GM12872 (cell line): ENCODE measurements around the gene NTN3.

Experiments used
- CTCF ChIP-seq: IDR thresholded peaks from 3 replicates; pipeline ENCODE4 v1.5.1; 2011; ENCODE audit warnings: low read depth, mild to moderate bottlenecking, low read length, moderate library complexity; ENCODE audit not compliant: insufficient read depth

The NTN3 gene

GRCh38 chr16:2464333-2464732, 6.8 kb upstream of the NTN3 start:
- no peak for TF ChIP-seq CTCF

GRCh38 chr16:2465653-2466415, 5.3 kb upstream of the NTN3 start:
- peak; percentile 45; the same call in 2 of the 3 replicates for TF ChIP-seq CTCF

- no peak for TF ChIP-seq CTCF
Observed at GRCh38 chr16:2466667-2467527, 4.2 kb upstream of the NTN3 start.

DNA sequence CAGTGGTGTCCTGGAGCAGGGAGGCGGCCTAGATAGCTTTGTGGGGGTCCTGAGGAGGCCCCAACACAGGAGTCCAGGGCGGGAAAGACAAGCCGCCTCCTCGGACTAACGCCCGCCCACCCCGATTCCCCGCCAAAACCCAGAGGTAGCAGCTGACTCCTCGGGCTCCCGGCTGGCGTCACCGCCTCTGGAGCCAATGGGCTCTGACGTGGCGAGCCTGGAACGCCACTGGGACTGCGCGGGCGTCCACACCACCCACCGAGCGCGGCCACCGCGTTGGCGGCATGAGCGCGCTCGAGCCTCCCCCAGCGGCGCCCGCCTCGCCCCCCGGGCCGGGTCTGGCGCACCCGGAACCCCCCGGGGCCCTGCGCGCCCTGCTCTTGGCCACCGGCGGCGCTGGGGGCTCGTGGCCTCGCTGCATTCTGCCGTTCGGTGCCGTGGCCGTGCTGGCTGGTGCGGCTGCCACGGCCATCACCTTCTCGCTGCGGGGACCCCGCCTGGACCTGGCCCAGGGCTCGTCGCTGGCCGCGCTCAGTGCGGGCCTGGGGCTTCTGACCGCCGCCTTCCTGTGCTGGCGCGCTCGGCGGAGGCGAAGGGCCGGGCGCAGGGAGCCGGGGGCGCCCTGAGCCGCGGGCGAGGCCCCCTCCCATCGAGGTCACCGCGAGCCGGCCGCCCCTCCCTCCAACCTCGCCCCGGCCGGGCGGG, 3.4 kb upstream of the NTN3 start:
- peak; percentile 26; the same call in 1 of the 3 replicates for TF ChIP-seq CTCF

DNA sequence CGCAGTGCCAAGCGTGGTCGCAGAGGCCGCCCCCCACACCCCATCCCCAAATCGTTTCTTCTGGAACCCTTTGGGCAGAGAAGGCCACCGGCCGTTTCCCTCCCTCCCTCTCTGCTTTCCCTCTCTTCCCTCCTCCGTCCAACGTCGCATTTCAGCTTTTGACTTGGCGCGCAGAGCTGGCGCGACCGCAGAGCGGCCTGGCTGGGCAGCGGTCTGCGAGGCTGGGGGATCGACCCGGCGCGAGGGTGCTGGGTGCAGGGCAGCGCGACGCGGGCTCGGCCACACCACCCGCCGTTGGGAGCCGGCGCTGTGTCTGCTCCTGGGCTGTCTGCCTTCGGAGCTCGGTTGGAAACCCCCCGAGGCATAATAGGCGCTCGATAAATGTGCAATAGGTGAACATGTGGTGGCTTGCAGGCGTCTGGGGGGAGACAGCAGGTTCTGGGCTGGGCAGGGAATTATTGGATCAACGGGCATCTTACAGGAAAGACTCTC, 2.8 kb upstream of the NTN3 start:
- no peak for TF ChIP-seq CTCF

GRCh38 chr16:2468725-2469398, 2.2 kb upstream of the NTN3 start:
- no peak for TF ChIP-seq CTCF
